Measurements from ENCODE around the gene S100A3. TPM values are rescaled to one million over a fixed set of nuclear protein-coding genes. Genes with fewer than 3 reads are reported as not detected.
A peak's percentile ranks its signal among the peaks of the same experiment; 100 is the strongest.

The S100A3 gene
- total and polyA plus RNA-seq, 12 donors = 0.30 to 6.3 (median 2.5) TPM; not detected in 6

- WGBS, 2 donors = 42 to 52% methylated on average over 7 of the region's 7 CpGs
- Histone ChIP-seq H3K4me3 (no peak overlapping the region), H3K36me3 (no peaks in the 10 kb centered on the region), H3K9me3 (no peaks in the 10 kb centered on the region), H3K27ac (peak overlapping the region; percentile 40 to 88 (median 77)), H3K27me3 (no peaks in the 10 kb centered on the region), H3K4me1 (peaks cover 13 to 34% (median 21%) of the 10 kb centered on the region in 9 donors)
- peak; percentile 74 to 91 for DNase-seq
- no peak for TF ChIP-seq CTCF (IDR thresholded peaks at IDR 0.05)
- peak; percentile 90 to 94 (median 91) for ATAC-seq
- intact Hi-C loops (cut with DNase I) = loop anchor here in 2 of 10 donors (5.0 kb wide), 1 partner anchor 480 kb away; the partner anchor contains the start of gene RAB13 (in 2 of the 2)
Measured at GRCh38 chr1:153506831-153507413, 42.1 kb downstream of the S100A3 start.

- no peak for TF ChIP-seq CTCF (IDR thresholded peaks at IDR 0.05)
- intact Hi-C loops (cut with DNase I) = loop anchor here in 2 of 10 donors (5.0 kb wide), 1 partner anchor 481 kb away; the partner anchor contains the start of gene RAB13 (in 2 of the 2)
Measured at GRCh38 chr1:153506386-153506785, 42.7 kb downstream of the S100A3 start.

DNA sequence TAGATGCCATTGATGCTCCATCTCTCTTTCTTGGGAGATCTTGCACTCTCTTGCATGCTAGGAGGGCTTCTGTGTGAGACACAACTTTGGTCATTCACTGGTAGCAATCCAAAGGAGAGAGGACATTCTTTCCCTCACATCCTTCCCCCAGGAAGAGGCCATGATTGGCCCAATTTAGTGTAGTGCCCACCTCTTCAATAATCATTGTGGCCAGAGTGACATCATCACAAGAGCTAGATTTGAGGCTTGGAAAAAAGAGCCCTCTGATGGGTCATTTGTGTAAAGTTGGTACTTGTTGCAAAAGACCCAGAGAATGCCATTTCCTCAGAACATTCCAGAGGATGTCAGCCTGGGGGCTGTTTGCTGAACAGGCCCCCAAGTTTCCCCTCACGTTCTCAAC is 43.5 kb downstream of the S100A3 start:
- intact Hi-C loops (cut with DNase I) = loop anchor here in 2 of 10 donors (5.0 kb wide), 1 partner anchor 482 kb away; the partner anchor contains the start of gene RAB13 (in 2 of the 2)
- Histone ChIP-seq H3K36me3 (no peaks in the 10 kb centered on the region), H3K4me1 (peaks cover 13 to 27% (median 20%) of the 10 kb centered on the region in 9 donors), H3K27me3 (no peaks in the 10 kb centered on the region), H3K27ac (peak overlapping the region in 1 of 10 donors; percentile 73), H3K4me3 (no peak overlapping the region), H3K9me3 (no peaks in the 10 kb centered on the region)
- WGBS, 2 donors = 95 to 97% methylated on average over 1 of the region's 1 CpG
- no peak for ATAC-seq
- DNase-seq = no peak
- TF ChIP-seq CTCF (IDR thresholded peaks at IDR 0.05) = no peak

More at GRCh38 chr1:153506386-153506785, 42.7 kb downstream of the S100A3 start:
- H3K27ac ChIP-seq = peak overlapping the region in 8 of 10 donors; percentile 62 to 88 (median 80)
- peaks cover 13 to 34% (median 21%) of the 10 kb centered on the region in 9 donors for H3K4me1 ChIP-seq
- DNase-seq (no peak), ATAC-seq (peak in 7 of 8 donors; percentile 0 to 22 (median 6))
- no peaks in the 10 kb centered on the region for H3K9me3 ChIP-seq
- no peak overlapping the region for H3K4me3 ChIP-seq
- 71 to 82% methylated on average over 5 of the region's 5 CpGs for WGBS, 2 donors
- no peaks in the 10 kb centered on the region for H3K36me3 ChIP-seq
- no peaks in the 10 kb centered on the region for H3K27me3 ChIP-seq

GRCh38 chr1:153503766-153504165 is 45.3 kb downstream of the S100A3 start:
- no peak for TF ChIP-seq CTCF (IDR thresholded peaks at IDR 0.05)
- Histone ChIP-seq H3K9me3 (no peaks in the 10 kb centered on the region), H3K27ac (no peak overlapping the region), H3K4me1 (peaks cover 13 to 27% (median 20%) of the 10 kb centered on the region in 9 donors), H3K27me3 (no peaks in the 10 kb centered on the region), H3K36me3 (no peaks in the 10 kb centered on the region), H3K4me3 (no peak overlapping the region)
- ATAC-seq (no peak), DNase-seq (no peak)
- 86 to 87% methylated on average over 3 of the region's 3 CpGs for WGBS, 2 donors
- intact Hi-C loops (cut with DNase I) = no loop called here

Data from heart right ventricle (tissue), 16 donors.